Islet of Langerhans (tissue), 1 donor: ENCODE measurements around the gene RIMBP2.

Experiments
- FAIRE-seq: peaks from one replicate; lab custom pipeline; 2011; peaks lifted over from hg19 to GRCh38; lab: Jason Lieb, UNC

Gene RIMBP2

GRCh38 chr12:130412384-130412783, 303.7 kb downstream of the RIMBP2 start:
- FAIRE-seq: no peak

- no peak for FAIRE-seq
These were observed 310.8 kb downstream of the RIMBP2 start for GRCh38 chr12:130405332-130405731.

GRCh38 chr12:130401703-130402102, 314.4 kb downstream of the RIMBP2 start:
- FAIRE-seq: no peak

- no peak for FAIRE-seq
These were observed 317.8 kb downstream of the RIMBP2 start for GRCh38 chr12:130398100-130398848.

- no peak for FAIRE-seq
These were observed 319.4 kb downstream of the RIMBP2 start for GRCh38 chr12:130396667-130397066.

- no peak for FAIRE-seq
These were observed 321.2 kb downstream of the RIMBP2 start for GRCh38 chr12:130394906-130395305.

GRCh38 chr12:130391186-130391585, 324.9 kb downstream of the RIMBP2 start:
- FAIRE-seq: no peak

GRCh38 chr12:130385193-130385592, 330.9 kb downstream of the RIMBP2 start:
- no peak for FAIRE-seq

GRCh38 chr12:130384234-130384633, 331.9 kb downstream of the RIMBP2 start:
- FAIRE-seq: no peak

GRCh38 chr12:130382818-130383217, 333.3 kb downstream of the RIMBP2 start:
- FAIRE-seq: no peak

GRCh38 chr12:130375296-130376287, 340.5 kb downstream of the RIMBP2 start:
- no peak for FAIRE-seq

GRCh38 chr12:130374083-130374482, 342.0 kb downstream of the RIMBP2 start:
- FAIRE-seq: no peak

- no peak for FAIRE-seq
These were observed 343.2 kb downstream of the RIMBP2 start for GRCh38 chr12:130372936-130373335.

- no peak for FAIRE-seq
These were observed 344.8 kb downstream of the RIMBP2 start for GRCh38 chr12:130371296-130371695.

- no peak for FAIRE-seq
These were observed 346.3 kb downstream of the RIMBP2 start for GRCh38 chr12:130369816-130370215.

- FAIRE-seq: no peak
These were observed 348.6 kb downstream of the RIMBP2 start for GRCh38 chr12:130367523-130367922.

GRCh38 chr12:130367003-130367402, 349.1 kb downstream of the RIMBP2 start:
- no peak for FAIRE-seq

- FAIRE-seq: no peak
These were observed 349.9 kb downstream of the RIMBP2 start for GRCh38 chr12:130366159-130366558.

- FAIRE-seq: no peak
These were observed 351.5 kb downstream of the RIMBP2 start for GRCh38 chr12:130364578-130364977.

- no peak for FAIRE-seq
These were observed 354.0 kb downstream of the RIMBP2 start for GRCh38 chr12:130362060-130362459.

- no peak for FAIRE-seq
These were observed 358.3 kb downstream of the RIMBP2 start for GRCh38 chr12:130357729-130358330.

- FAIRE-seq: peak; percentile 60
These were observed 358.9 kb downstream of the RIMBP2 start for GRCh38 chr12:130357241-130357640.

GRCh38 chr12:130356222-130356621, 359.9 kb downstream of the RIMBP2 start:
- FAIRE-seq: no peak
